ENCODE results near the gene TSPAN32.

TSPAN32 gene

DNA sequence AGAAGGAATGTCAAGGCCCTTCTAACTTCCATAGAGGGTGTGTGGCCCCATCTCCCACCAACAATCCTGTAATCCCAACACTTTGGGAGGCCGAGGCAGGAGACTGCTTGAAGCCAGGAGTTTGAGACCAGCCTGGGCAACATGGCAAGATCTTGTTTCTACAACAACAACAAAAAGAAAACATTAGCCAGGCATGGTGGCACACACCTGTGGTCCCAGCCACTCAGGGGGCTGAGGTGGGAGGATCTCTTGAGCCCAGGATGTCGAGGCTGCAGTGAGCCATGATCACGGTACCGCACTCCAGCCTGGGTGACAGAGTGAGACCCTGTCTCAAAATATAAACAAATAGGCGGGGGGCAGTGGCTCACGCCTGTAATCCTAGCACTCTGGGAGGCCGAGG lies 16.9 kb downstream of the TSPAN32 start:
- H3K79me1 ChIP-seq (ENCODE audit: low read length): no peaks in the 10 kb centered on the region
- no peak overlapping the region for H3K18ac ChIP-seq (ENCODE audit: low read length)
- H3K23ac ChIP-seq (ENCODE audit: low read length): no peak overlapping the region
- H3K79me2 ChIP-seq (ENCODE audit: control insufficient read depth, insufficient read depth, low read length): no peaks in the 10 kb centered on the region
- no peak overlapping the region for H3K56ac ChIP-seq (ENCODE audit: low read length)
- H3K36me3 ChIP-seq (ENCODE audit: control insufficient read depth, insufficient read depth, low read length): no peaks in the 10 kb centered on the region
- H3K27me3 ChIP-seq (ENCODE audit: insufficient read depth, low read length, poor library complexity): no peaks in the 10 kb centered on the region
- no peak overlapping the region for H4K5ac ChIP-seq (ENCODE audit: low read length)
- H3K27ac ChIP-seq (ENCODE audit: low read depth, low read length): no peak overlapping the region
- H3K4me2 ChIP-seq (ENCODE audit: low read length): no peak overlapping the region
- H2BK5ac ChIP-seq (ENCODE audit: low read length): no peak overlapping the region
- H3K9ac ChIP-seq (ENCODE audit: low read length): no peak overlapping the region
- H2BK120ac ChIP-seq (ENCODE audit: low read depth, low read length): no peak overlapping the region
- H4K8ac ChIP-seq (ENCODE audit: low read depth, low read length): no peak overlapping the region
- DNase-seq: no peak
- H2BK15ac ChIP-seq (replicated peaks; ENCODE audit: low read depth): no peak overlapping the region
- no peak overlapping the region for H2AK5ac ChIP-seq (ENCODE audit: low read length)
- H3K4me1 ChIP-seq (ENCODE audit: control insufficient read depth, low read depth, low read length): no peaks in the 10 kb centered on the region
- no peak overlapping the region for H3K4ac ChIP-seq (ENCODE audit: low read depth, low read length)
- WGBS (ENCODE audit: extremely low coverage, insufficient coverage, low lambda C conversion rate): no CpG with 5 or more reads among the region's 7 CpGs
- no peak overlapping the region for H3K4me3 ChIP-seq (ENCODE audit: low read length)

DNA sequence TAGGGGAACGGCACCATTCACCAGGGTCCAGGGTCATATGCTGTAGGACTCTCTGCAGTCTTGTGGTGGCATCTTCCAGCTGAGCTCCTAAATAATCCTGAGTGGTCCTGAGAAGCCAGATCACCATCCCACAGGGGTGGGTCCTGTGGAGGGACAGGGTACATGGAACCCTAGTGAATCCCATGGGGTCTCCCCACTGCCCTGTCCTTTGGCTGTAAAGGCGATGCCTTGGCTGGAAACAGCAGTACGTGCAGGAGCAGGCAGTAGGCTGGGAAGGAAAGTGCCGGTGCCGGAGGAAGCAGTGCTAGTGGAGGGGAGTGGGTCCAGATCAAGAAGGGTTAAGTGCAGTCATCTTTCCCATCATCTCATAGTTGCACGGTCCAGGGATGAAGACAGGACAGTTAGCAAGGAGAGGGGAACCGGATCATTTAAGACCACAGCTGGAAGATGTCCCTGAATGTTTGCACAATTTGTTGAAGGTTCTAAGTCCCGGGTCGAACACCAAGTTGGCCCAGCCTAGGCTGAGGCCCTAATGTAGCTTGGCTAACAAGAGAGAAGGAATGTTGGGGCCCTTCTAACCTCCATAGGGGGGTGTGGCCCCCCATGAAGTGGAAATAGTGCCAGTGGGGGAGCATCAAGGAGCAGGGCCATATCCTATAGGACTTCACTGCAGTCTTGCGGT lies 18.1 kb downstream of the TSPAN32 start:
- H3K36me3 ChIP-seq (ENCODE audit: control insufficient read depth, insufficient read depth, low read length): no peaks in the 10 kb centered on the region
- WGBS (ENCODE audit: extremely low coverage, insufficient coverage, low lambda C conversion rate): no CpG with 5 or more reads among the region's 10 CpGs
- no peak overlapping the region for H2BK5ac ChIP-seq (ENCODE audit: low read length)
- H3K79me2 ChIP-seq (ENCODE audit: control insufficient read depth, insufficient read depth, low read length): no peaks in the 10 kb centered on the region
- H2AK5ac ChIP-seq (ENCODE audit: low read length): no peak overlapping the region
- no peak overlapping the region for H4K5ac ChIP-seq (ENCODE audit: low read length)
- H4K8ac ChIP-seq (ENCODE audit: low read depth, low read length): no peak overlapping the region
- no peaks in the 10 kb centered on the region for H3K27me3 ChIP-seq (ENCODE audit: insufficient read depth, low read length, poor library complexity)
- no peak overlapping the region for H3K18ac ChIP-seq (ENCODE audit: low read length)
- no peaks in the 10 kb centered on the region for H3K4me1 ChIP-seq (ENCODE audit: control insufficient read depth, low read depth, low read length)
- DNase-seq: no peak
- no peak overlapping the region for H3K4ac ChIP-seq (ENCODE audit: low read depth, low read length)
- H3K9ac ChIP-seq (ENCODE audit: low read length): no peak overlapping the region
- no peak overlapping the region for H3K56ac ChIP-seq (ENCODE audit: low read length)
- H3K27ac ChIP-seq (ENCODE audit: low read depth, low read length): no peak overlapping the region
- H3K79me1 ChIP-seq (ENCODE audit: low read length): no peaks in the 10 kb centered on the region
- no peak overlapping the region for H2BK120ac ChIP-seq (ENCODE audit: low read depth, low read length)
- no peak overlapping the region for H3K23ac ChIP-seq (ENCODE audit: low read length)
- H3K4me3 ChIP-seq (ENCODE audit: low read length): no peak overlapping the region
- no peak overlapping the region for H2BK15ac ChIP-seq (replicated peaks; ENCODE audit: low read depth)
- no peak overlapping the region for H3K4me2 ChIP-seq (ENCODE audit: low read length)

DNA sequence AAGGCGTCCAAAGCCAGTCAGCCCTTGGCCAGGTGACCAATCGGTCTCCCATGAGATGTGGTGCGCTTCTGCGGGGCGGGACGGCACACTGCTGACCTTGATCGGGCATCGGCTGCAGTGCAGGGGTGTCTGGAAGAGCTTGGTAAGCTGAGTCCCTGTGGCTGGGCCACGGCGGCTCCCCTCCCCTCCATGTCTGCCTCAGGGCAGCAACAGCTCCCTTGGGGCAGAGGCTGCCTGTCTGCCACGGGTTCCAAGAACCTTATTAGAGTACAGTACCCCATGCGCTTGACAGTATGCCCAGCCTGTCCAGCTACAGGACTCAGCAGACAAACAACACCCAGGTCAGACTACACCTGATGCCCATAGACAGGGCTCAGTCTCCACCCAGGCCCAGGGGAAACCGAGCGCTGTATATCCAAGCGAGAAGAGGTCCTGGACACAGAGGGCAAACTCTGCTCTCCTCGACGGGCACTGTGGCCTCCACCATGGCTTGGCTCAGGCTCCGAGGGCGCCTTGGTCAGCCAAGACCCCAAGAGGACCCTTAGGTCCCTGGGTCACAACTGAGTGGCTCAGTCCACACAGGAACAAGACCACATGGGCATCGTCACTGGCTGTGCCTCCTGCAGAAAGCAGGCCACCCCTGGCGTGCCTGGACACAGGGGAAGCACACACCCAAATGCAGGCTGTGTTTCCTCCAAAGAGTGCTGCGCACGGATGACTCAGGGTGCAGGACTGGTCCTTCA lies 18.9 kb downstream of the TSPAN32 start:
- Histone ChIP-seq H3K79me2 (ENCODE audit: control insufficient read depth, insufficient read depth, low read length) (no peaks in the 10 kb centered on the region), H3K27me3 (ENCODE audit: insufficient read depth, low read length, poor library complexity) (no peaks in the 10 kb centered on the region), H4K8ac (ENCODE audit: low read depth, low read length) (no peak overlapping the region), H3K23ac (ENCODE audit: low read length) (no peak overlapping the region), H3K18ac (ENCODE audit: low read length) (no peak overlapping the region), H3K4ac (ENCODE audit: low read depth, low read length) (no peak overlapping the region), H2BK15ac (replicated peaks; ENCODE audit: low read depth) (no peak overlapping the region), H3K9ac (ENCODE audit: low read length) (no peak overlapping the region), H3K79me1 (ENCODE audit: low read length) (no peaks in the 10 kb centered on the region), H3K4me1 (ENCODE audit: control insufficient read depth, low read depth, low read length) (no peaks in the 10 kb centered on the region), H2BK120ac (ENCODE audit: low read depth, low read length) (no peak overlapping the region), H2AK5ac (ENCODE audit: low read length) (no peak overlapping the region), H3K4me3 (ENCODE audit: low read length) (no peak overlapping the region), H3K56ac (ENCODE audit: low read length) (no peak overlapping the region), H3K4me2 (ENCODE audit: low read length) (no peak overlapping the region), H4K5ac (ENCODE audit: low read length) (no peak overlapping the region), H3K36me3 (ENCODE audit: control insufficient read depth, insufficient read depth, low read length) (no peaks in the 10 kb centered on the region), H3K27ac (ENCODE audit: low read depth, low read length) (no peak overlapping the region), H2BK5ac (ENCODE audit: low read length) (no peak overlapping the region)
- WGBS (ENCODE audit: extremely low coverage, insufficient coverage, low lambda C conversion rate): no CpG with 5 or more reads among the region's 23 CpGs
- no peak for DNase-seq

DNA sequence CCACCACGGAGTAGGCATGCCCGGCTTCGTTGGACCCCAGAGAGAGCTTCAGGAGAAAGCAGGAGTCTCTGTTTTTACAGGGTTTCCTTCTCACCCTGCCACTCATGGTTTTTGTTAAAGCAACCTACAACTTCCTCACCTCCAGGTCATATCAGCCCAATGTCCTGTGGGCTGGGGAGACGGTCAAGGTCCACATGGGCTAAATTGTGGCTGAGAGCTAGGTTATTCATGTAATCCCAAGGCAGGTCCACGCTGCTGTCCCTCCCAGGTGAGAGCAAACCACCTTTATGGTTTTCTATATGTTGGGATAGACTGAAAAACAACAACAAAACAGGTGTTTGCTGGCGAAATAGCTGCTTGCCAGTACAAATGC lies 19.5 kb downstream of the TSPAN32 start:
- Histone ChIP-seq H2BK15ac (replicated peaks; ENCODE audit: low read depth) (no peak overlapping the region), H3K79me2 (ENCODE audit: control insufficient read depth, insufficient read depth, low read length) (no peaks in the 10 kb centered on the region), H3K4ac (ENCODE audit: low read depth, low read length) (no peak overlapping the region), H3K9ac (ENCODE audit: low read length) (no peak overlapping the region), H4K5ac (ENCODE audit: low read length) (no peak overlapping the region), H2BK120ac (ENCODE audit: low read depth, low read length) (no peak overlapping the region), H3K23ac (ENCODE audit: low read length) (no peak overlapping the region), H3K56ac (ENCODE audit: low read length) (no peak overlapping the region), H2AK5ac (ENCODE audit: low read length) (no peak overlapping the region), H3K27me3 (ENCODE audit: insufficient read depth, low read length, poor library complexity) (no peaks in the 10 kb centered on the region), H2BK5ac (ENCODE audit: low read length) (no peak overlapping the region), H3K18ac (ENCODE audit: low read length) (no peak overlapping the region), H3K36me3 (ENCODE audit: control insufficient read depth, insufficient read depth, low read length) (no peaks in the 10 kb centered on the region), H3K79me1 (ENCODE audit: low read length) (no peaks in the 10 kb centered on the region), H3K4me3 (ENCODE audit: low read length) (no peak overlapping the region), H3K27ac (ENCODE audit: low read depth, low read length) (no peak overlapping the region), H3K4me2 (ENCODE audit: low read length) (no peak overlapping the region), H3K4me1 (ENCODE audit: control insufficient read depth, low read depth, low read length) (no peaks in the 10 kb centered on the region), H4K8ac (ENCODE audit: low read depth, low read length) (no peak overlapping the region)
- DNase-seq: no peak
- WGBS (ENCODE audit: extremely low coverage, insufficient coverage, low lambda C conversion rate): no CpG with 5 or more reads among the region's 6 CpGs

DNA sequence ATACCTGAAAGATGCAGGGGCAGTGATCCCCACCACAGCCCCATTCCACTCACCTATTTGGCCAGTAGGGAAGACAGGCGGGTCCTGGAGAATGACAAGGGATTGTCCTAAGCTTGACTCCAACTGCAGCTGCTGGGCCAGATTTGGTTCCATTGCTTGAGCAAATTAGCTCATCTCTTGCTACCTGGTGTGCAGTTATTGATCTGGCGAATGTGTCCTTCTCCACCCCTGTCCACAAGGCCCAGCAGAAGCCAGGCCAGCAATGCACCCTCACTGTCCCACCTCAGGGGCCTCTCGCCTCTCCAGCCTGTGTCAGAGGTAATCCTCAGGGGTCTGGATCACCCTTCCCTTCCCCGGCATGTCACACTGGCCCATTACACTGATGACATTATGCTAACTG lies 23.3 kb downstream of the TSPAN32 start:
- Histone ChIP-seq H3K79me2 (ENCODE audit: control insufficient read depth, insufficient read depth, low read length) (no peaks in the 10 kb centered on the region), H3K4me2 (ENCODE audit: low read length) (no peak overlapping the region), H3K4me3 (ENCODE audit: low read length) (no peak overlapping the region), H2BK5ac (ENCODE audit: low read length) (no peak overlapping the region), H3K9ac (ENCODE audit: low read length) (no peak overlapping the region), H3K4me1 (ENCODE audit: control insufficient read depth, low read depth, low read length) (no peaks in the 10 kb centered on the region), H3K23ac (ENCODE audit: low read length) (no peak overlapping the region), H3K27ac (ENCODE audit: low read depth, low read length) (no peak overlapping the region), H4K5ac (ENCODE audit: low read length) (no peak overlapping the region), H3K79me1 (ENCODE audit: low read length) (no peaks in the 10 kb centered on the region), H4K8ac (ENCODE audit: low read depth, low read length) (no peak overlapping the region), H2BK15ac (replicated peaks; ENCODE audit: low read depth) (no peak overlapping the region), H2BK120ac (ENCODE audit: low read depth, low read length) (no peak overlapping the region), H3K4ac (ENCODE audit: low read depth, low read length) (no peak overlapping the region), H3K56ac (ENCODE audit: low read length) (no peak overlapping the region), H2AK5ac (ENCODE audit: low read length) (no peak overlapping the region), H3K27me3 (ENCODE audit: insufficient read depth, low read length, poor library complexity) (no peaks in the 10 kb centered on the region), H3K36me3 (ENCODE audit: control insufficient read depth, insufficient read depth, low read length) (no peaks in the 10 kb centered on the region), H3K18ac (ENCODE audit: low read length) (no peak overlapping the region)
- no peak for DNase-seq
- WGBS (ENCODE audit: extremely low coverage, insufficient coverage, low lambda C conversion rate): no CpG with 5 or more reads among the region's 4 CpGs
